Activated CD8-positive, alpha-beta memory T cell treated with anti-CD3 and anti-CD28 coated beads, Interleukin-2, amount 10 ng/mL, durations not matched to agents 7 days and 5 days (primary cell): Measurements from ENCODE around the gene BUD13. TPM values are rescaled to one million over a fixed set of nuclear protein-coding genes. Genes with fewer than 3 reads are reported as not detected.
"Not testable (repeated sequence)": the region's sequence is repeated elsewhere in the genome, so short reads cannot be mapped to it uniquely, and the experiment has no call there.

Experiments used
- ATAC-seq: fragments of 150-1000 bp; cut with Tn5 transposase; one replicate; pipeline ENCODE4 v1.10.0; 2021; ENCODE audit warnings: moderate library complexity
- CTCF ChIA-PET: fragments of 350-600 bp; sonication (Branson Sonifier 250); formaldehyde crosslinking; loops from one replicate; lab custom pipeline; 2021; ENCODE audit warnings: antibody characterized with exemption; lab: Charles Lee
- DNase-seq: peaks from one replicate; pipeline ENCODE4 v3.0.0-alpha.2; 2020
- H3K27ac Mint-ChIP-seq: one replicate; pipeline ENCODE4 v1.8.0; 2021; ENCODE audit warnings: mild to moderate bottlenecking, mixed read lengths
- H3K27me3 Mint-ChIP-seq: one replicate; pipeline ENCODE4 v1.8.0; 2021; ENCODE audit warnings: mixed read lengths
- H3K36me3 Mint-ChIP-seq: one replicate; pipeline ENCODE4 v1.8.0; 2021; ENCODE audit warnings: mild to moderate bottlenecking, mixed read lengths
- H3K4me1 Mint-ChIP-seq: one replicate; pipeline ENCODE4 v1.8.0; 2021; ENCODE audit warnings: mixed read lengths
- H3K4me3 Mint-ChIP-seq: one replicate; pipeline ENCODE4 v1.8.0; 2021; ENCODE audit warnings: mild to moderate bottlenecking, moderate library complexity, mixed read lengths
- H3K9me3 Mint-ChIP-seq: one replicate; pipeline ENCODE4 v1.8.0; 2022; ENCODE audit warnings: low read depth, mixed read lengths
- total RNA-seq, 2 experiments: library from RNA; stranded (reverse); gene quantifications; one replicate each; pipeline ENCODE4 v1.2.3, GENCODE V29; 2021

Gene BUD13
- total RNA-seq, 2 experiments from 2014 or later: 35.2 to 40.2 TPM

- H3K36me3 Mint-ChIP-seq: peaks cover 1% of the 10 kb centered on the region
- CTCF ChIA-PET: interaction anchor here (1.9 kb wide), 1 partner anchor 32 kb away, joined by 8 read pairs; no protein-coding TSS in a partner anchor
- no peak for ATAC-seq
Observed at GRCh38 chr11:116804001-116804400, 31.2 kb upstream of the BUD13 start.

GRCh38 chr11:116801662-116802061 is 28.9 kb upstream of the BUD13 start:
- not testable (repeated sequence) for DNase-seq, H3K4me3 Mint-ChIP-seq, H3K27ac Mint-ChIP-seq, H3K4me1 Mint-ChIP-seq, H3K9me3 Mint-ChIP-seq, ATAC-seq, H3K36me3 Mint-ChIP-seq
- CTCF ChIA-PET: interaction anchor here (1.2 to 3.1 kb wide), 2 partner anchors 11 to 34 kb away, joined by 3 to 23 read pairs; partner anchors contain the start of gene APOA5
- H3K27me3 Mint-ChIP-seq: peaks cover 23% of the 10 kb centered on the region

More at GRCh38 chr11:116804001-116804400, 31.2 kb upstream of the BUD13 start:
- no peak for DNase-seq
- H3K4me1 Mint-ChIP-seq: no peaks in the 10 kb centered on the region
- peaks cover 19% of the 10 kb centered on the region for H3K27me3 Mint-ChIP-seq
- no peak overlapping the region for H3K4me3 Mint-ChIP-seq
- no peak overlapping the region for H3K27ac Mint-ChIP-seq
- H3K9me3 Mint-ChIP-seq: no peaks in the 10 kb centered on the region

GRCh38 chr11:116800610-116801009 is 27.8 kb upstream of the BUD13 start:
- CTCF ChIA-PET: interaction anchor here (3.1 kb wide), 1 partner anchor 10 kb away, joined by 23 read pairs; the partner anchor contains the start of gene APOA5
- ATAC-seq (no peak), DNase-seq (no peak)
- H3K9me3 Mint-ChIP-seq: no peaks in the 10 kb centered on the region
- H3K36me3 Mint-ChIP-seq: peaks cover 1% of the 10 kb centered on the region
- peaks cover 3% of the 10 kb centered on the region for H3K4me1 Mint-ChIP-seq
- peaks cover 23% of the 10 kb centered on the region for H3K27me3 Mint-ChIP-seq
- H3K27ac Mint-ChIP-seq: no peak overlapping the region
- no peak overlapping the region for H3K4me3 Mint-ChIP-seq

GRCh38 chr11:116798368-116798767 is 25.6 kb upstream of the BUD13 start:
- H3K9me3 Mint-ChIP-seq: no peaks in the 10 kb centered on the region
- peaks cover 3% of the 10 kb centered on the region for H3K4me1 Mint-ChIP-seq
- H3K27ac Mint-ChIP-seq: no peak overlapping the region
- CTCF ChIA-PET: interaction anchor here (0.6 to 3.1 kb wide), 2 partner anchors 11 to 37 kb away, joined by 3 to 8 read pairs; partner anchors contain the start of gene ZPR1
- DNase-seq (no peak), ATAC-seq (no peak)
- H3K27me3 Mint-ChIP-seq: peaks cover 20% of the 10 kb centered on the region
- H3K4me3 Mint-ChIP-seq: no peak overlapping the region
- peaks cover 1% of the 10 kb centered on the region for H3K36me3 Mint-ChIP-seq

GRCh38 chr11:116797816-116798215 is 25.0 kb upstream of the BUD13 start:
- DNase-seq (no peak), ATAC-seq (no peak)
- CTCF ChIA-PET: interaction anchor here (0.7 to 3.1 kb wide), 2 partner anchors 10 to 38 kb away, joined by 4 to 8 read pairs; partner anchors contain the start of gene ZPR1
- Mint-ChIP-seq H3K27me3 (peaks cover 19% of the 10 kb centered on the region), H3K4me3 (no peak overlapping the region), H3K9me3 (no peaks in the 10 kb centered on the region), H3K36me3 (peaks cover 1% of the 10 kb centered on the region), H3K4me1 (peaks cover 3% of the 10 kb centered on the region), H3K27ac (no peak overlapping the region)

- H3K36me3 Mint-ChIP-seq: peaks cover 1% of the 10 kb centered on the region
- H3K27me3 Mint-ChIP-seq: peaks cover 15% of the 10 kb centered on the region
- CTCF ChIA-PET: interaction anchor here (1.0 kb wide), 1 partner anchor 39 kb away, joined by 4 read pairs; no protein-coding TSS in a partner anchor
- H3K9me3 Mint-ChIP-seq: no peaks in the 10 kb centered on the region
- ATAC-seq: no peak
- H3K4me3 Mint-ChIP-seq: no peak overlapping the region
- H3K27ac Mint-ChIP-seq: no peak overlapping the region
- H3K4me1 Mint-ChIP-seq: peaks cover 3% of the 10 kb centered on the region
- DNase-seq: no peak
Observed at GRCh38 chr11:116796548-116796947, 23.8 kb upstream of the BUD13 start.

GRCh38 chr11:116794851-116795250 is 22.1 kb upstream of the BUD13 start:
- Mint-ChIP-seq H3K27ac (no peak overlapping the region), H3K4me3 (no peak overlapping the region), H3K27me3 (peaks cover 9% of the 10 kb centered on the region), H3K36me3 (no peaks in the 10 kb centered on the region), H3K9me3 (no peaks in the 10 kb centered on the region), H3K4me1 (peaks cover 10% of the 10 kb centered on the region)
- DNase-seq: no peak
- ATAC-seq: no peak
- CTCF ChIA-PET: interaction anchor here (0.9 to 1.1 kb wide), 2 partner anchors 18 to 41 kb away, joined by 3 to 5 read pairs; no protein-coding TSS in a partner anchor

- CTCF ChIA-PET: interaction anchor here (4.6 to 9.1 kb wide), 3 partner anchors 41 to 312 kb away, joined by 24 to 187 read pairs (median 99); partner anchors contain the start of genes APOA1 and SIK3
- H3K9me3 Mint-ChIP-seq: no peaks in the 10 kb centered on the region
- H3K27me3 Mint-ChIP-seq: peaks cover 3% of the 10 kb centered on the region
- no peak overlapping the region for H3K27ac Mint-ChIP-seq
- DNase-seq (no peak), ATAC-seq (no peak)
- peaks cover 10% of the 10 kb centered on the region for H3K4me1 Mint-ChIP-seq
- H3K4me3 Mint-ChIP-seq: no peak overlapping the region
- no peaks in the 10 kb centered on the region for H3K36me3 Mint-ChIP-seq
Observed at GRCh38 chr11:116793772-116794097, 20.9 kb upstream of the BUD13 start.

- Mint-ChIP-seq H3K27ac (no peak overlapping the region), H3K27me3 (peaks cover 2% of the 10 kb centered on the region), H3K36me3 (no peaks in the 10 kb centered on the region), H3K4me3 (no peak overlapping the region), H3K4me1 (peaks cover 13% of the 10 kb centered on the region), H3K9me3 (no peaks in the 10 kb centered on the region)
- ATAC-seq (no peak), DNase-seq (no peak)
- CTCF ChIA-PET: interaction anchor here (1.8 to 9.1 kb wide), 7 partner anchors 8 to 385 kb away, joined by 4 to 187 read pairs (median 23); partner anchors contain the start of genes APOA1, SIDT2 and SIK3
Observed at GRCh38 chr11:116792869-116793771, 20.3 kb upstream of the BUD13 start.

- CTCF ChIA-PET: interaction anchor here (1.3 to 9.1 kb wide), 11 partner anchors 9 to 386 kb away, joined by 3 to 187 read pairs (median 18); partner anchors contain the start of genes APOA1, PAFAH1B2, SIDT2 and SIK3
- H3K9me3 Mint-ChIP-seq: no peaks in the 10 kb centered on the region
- no peaks in the 10 kb centered on the region for H3K36me3 Mint-ChIP-seq
- no peak overlapping the region for H3K4me3 Mint-ChIP-seq
- no peak for DNase-seq
- ATAC-seq: no peak
- H3K27ac Mint-ChIP-seq: no peak overlapping the region
- H3K4me1 Mint-ChIP-seq: peaks cover 13% of the 10 kb centered on the region
- peaks cover 2% of the 10 kb centered on the region for H3K27me3 Mint-ChIP-seq
Observed at GRCh38 chr11:116792144-116792868, 19.5 kb upstream of the BUD13 start.

- Mint-ChIP-seq H3K4me3 (no peak within 1 kb of the TSS), H3K27ac (no peak within 1 kb of the TSS), H3K36me3 (peaks cover 4% of the 10 kb centered on the region), H3K4me1 (peaks cover 18% of the 10 kb centered on the region), H3K27me3 (peaks cover 2% of the 10 kb centered on the region), H3K9me3 (no peaks in the 10 kb centered on the region)
- ATAC-seq (no peak), DNase-seq (no peak)
- CTCF ChIA-PET: interaction anchor here (0.7 to 9.1 kb wide), 33 partner anchors 9 to 578 kb away, joined by 3 to 187 read pairs (median 5); partner anchors contain the start of genes APOA1, APOA4, APOC3 and BUD13
Observed at GRCh38 chr11:116791813-116792143, 19.0 kb upstream of the BUD13 start, which contains the start of gene APOA5. Gene APOA5 (minus strand): TSS chr11:116791879. CDS start chr11:116791860, 19 bp downstream.

GRCh38 chr11:116791002-116791812 is 18.4 kb upstream of the BUD13 start:
- H3K9me3 Mint-ChIP-seq: no peaks in the 10 kb centered on the region
- H3K36me3 Mint-ChIP-seq: peaks cover 9% of the 10 kb centered on the region
- ATAC-seq: peak; percentile 62
- H3K4me1 Mint-ChIP-seq: peaks cover 23% of the 10 kb centered on the region
- no peak overlapping the region for H3K4me3 Mint-ChIP-seq
- peaks cover 2% of the 10 kb centered on the region for H3K27me3 Mint-ChIP-seq
- no peak overlapping the region for H3K27ac Mint-ChIP-seq
- CTCF ChIA-PET: interaction anchor here (0.6 to 9.1 kb wide), 38 partner anchors 8 to 577 kb away, joined by 3 to 187 read pairs (median 5); partner anchors contain the start of genes APOA1, APOA4, APOC3 and BUD13
- peak; percentile 83 for DNase-seq
